ENCODE measurements around the gene SLC39A8. TPM values are rescaled to one million over a fixed set of nuclear protein-coding genes. Genes with fewer than 3 reads are reported as not detected.

The SLC39A8 gene
- polyA plus RNA-seq, 2 of the 4 experiments (the other 2 are of a cell fraction) = 14.1 to 20.4 TPM

DNA sequence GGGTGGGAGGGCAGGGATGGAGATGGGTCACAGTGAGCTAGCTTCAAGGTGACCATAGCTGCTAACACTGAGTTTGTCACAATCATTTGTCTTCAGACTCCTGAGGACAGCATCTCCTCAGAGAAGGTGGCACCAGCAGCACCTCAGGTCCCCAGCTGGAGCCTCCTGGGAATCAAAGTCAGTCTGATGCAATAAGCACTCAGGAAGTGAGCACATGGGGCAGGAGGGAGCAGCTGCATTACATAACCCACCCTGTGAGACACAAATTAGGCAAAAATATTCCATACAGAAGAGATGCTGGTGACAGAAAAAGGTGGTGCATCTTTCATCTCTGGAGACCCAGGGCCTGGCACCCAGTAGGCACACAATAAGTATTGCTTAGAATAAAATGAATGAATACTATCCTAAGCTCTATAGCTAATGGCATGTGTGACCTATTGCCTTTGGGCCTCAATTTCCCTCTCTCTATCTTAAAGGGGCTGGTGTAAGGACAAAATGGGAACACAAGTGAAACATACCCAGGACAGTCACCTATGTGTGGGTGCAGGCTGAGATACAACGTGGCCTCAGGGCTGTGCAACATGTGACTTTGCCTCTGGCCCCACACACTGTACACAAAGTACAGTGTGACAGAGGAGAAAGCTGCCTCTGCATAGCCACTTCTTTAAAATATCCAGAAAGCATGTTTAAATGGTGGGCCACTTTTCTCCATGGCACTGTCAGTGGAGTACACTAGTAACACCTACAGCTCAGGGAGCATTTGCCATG is 37.1 kb downstream of the SLC39A8 start (continued):
- TF ChIP-seq, protein P1, sequence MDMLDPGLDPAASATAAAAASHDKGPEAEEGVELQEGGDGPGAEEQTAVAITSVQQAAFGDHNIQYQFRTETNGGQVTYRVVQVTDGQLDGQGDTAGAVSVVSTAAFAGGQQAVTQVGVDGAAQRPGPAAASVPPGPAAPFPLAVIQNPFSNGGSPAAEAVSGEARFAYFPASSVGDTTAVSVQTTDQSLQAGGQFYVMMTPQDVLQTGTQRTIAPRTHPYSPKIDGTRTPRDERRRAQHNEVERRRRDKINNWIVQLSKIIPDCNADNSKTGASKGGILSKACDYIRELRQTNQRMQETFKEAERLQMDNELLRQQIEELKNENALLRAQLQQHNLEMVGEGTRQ (IDR thresholded peaks at IDR 0.05) = no peak
- TF ChIP-seq E2F6 (IDR thresholded peaks at IDR 0.05; ENCODE audit: borderline replicate concordance, low read depth) (no peak), HOXA7 (CRISPR knock-in tag; IDR thresholded peaks at IDR 0.05) (no peak), HEYL (CRISPR knock-in tag; IDR thresholded peaks at IDR 0.05) (no peak), REST (IDR thresholded peaks at IDR 0.05) (no peak), JUN (IDR thresholded peaks at IDR 0.05) (no peak), MAFK (IDR thresholded peaks at IDR 0.05; ENCODE audit: partially characterized antibody) (no peak)

GRCh38 chr4:102305666-102306065 is 39.6 kb downstream of the SLC39A8 start:
- no peak overlapping the region for H3K4me2 ChIP-seq
- POLR2A ChIA-PET = no interaction called here
- DNase-seq (ENCODE audit: low read depth in 1 of 2, low spot score in 1 of 2) = no peak
- no peak for FAIRE-seq
- H3K9me3 ChIP-seq = no peaks in the 10 kb centered on the region
- H3K4me1 ChIP-seq = 0 out of 3 replicates have a peak, but pooled peaks cover 4% of the 10 kb centered on the region
- no peak for ATAC-seq
- TF ChIP-seq NPAS2 (CRISPR knock-in tag; IDR thresholded peaks at IDR 0.05; ENCODE audit: borderline replicate concordance) (no peak), CBX8 (IDR thresholded peaks at IDR 0.05) (no peak), EP300 (IDR thresholded peaks at IDR 0.05) (no peak)
- TF ChIP-seq, protein P1 (IDR thresholded peaks at IDR 0.05) = no peak
- TF ChIP-seq, protein P2, sequence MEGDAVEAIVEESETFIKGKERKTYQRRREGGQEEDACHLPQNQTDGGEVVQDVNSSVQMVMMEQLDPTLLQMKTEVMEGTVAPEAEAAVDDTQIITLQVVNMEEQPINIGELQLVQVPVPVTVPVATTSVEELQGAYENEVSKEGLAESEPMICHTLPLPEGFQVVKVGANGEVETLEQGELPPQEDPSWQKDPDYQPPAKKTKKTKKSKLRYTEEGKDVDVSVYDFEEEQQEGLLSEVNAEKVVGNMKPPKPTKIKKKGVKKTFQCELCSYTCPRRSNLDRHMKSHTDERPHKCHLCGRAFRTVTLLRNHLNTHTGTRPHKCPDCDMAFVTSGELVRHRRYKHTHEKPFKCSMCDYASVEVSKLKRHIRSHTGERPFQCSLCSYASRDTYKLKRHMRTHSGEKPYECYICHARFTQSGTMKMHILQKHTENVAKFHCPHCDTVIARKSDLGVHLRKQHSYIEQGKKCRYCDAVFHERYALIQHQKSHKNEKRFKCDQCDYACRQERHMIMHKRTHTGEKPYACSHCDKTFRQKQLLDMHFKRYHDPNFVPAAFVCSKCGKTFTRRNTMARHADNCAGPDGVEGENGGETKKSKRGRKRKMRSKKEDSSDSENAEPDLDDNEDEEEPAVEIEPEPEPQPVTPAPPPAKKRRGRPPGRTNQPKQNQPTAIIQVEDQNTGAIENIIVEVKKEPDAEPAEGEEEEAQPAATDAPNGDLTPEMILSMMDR (IDR thresholded peaks at IDR 0.05) = no peak
- no peak overlapping the region for H3K4me3 ChIP-seq
- H3K27ac ChIP-seq = no peak overlapping the region
- 86% methylated on average over 1 of the region's 1 CpG for WGBS (ENCODE audit: missing lambda C conversion rate)
- CTCF ChIA-PET = no interaction called here

DNA sequence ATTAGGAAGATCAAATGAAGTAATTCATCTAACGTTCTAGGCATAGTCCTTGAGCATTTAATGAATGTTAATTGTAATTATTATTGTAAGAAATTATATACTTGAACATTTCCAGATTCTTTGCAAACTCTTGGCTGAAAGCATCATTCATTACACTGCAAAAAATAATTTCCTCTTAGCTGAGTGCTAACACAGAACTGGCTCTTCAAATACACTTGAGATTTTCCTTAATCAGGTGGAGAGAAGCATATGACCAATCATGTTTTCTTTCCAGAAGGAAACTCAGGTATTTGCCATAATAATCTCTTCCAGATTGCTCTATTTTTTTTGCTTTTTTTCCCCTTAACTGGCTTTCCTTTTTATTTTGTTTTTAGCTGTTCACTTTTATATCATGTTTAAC is 42.5 kb downstream of the SLC39A8 start:
- H3K4me3 ChIP-seq = no peak overlapping the region
- FAIRE-seq = no peak
- no peak overlapping the region for H3K27ac ChIP-seq
- DNase-seq (ENCODE audit: low read depth in 1 of 2, low spot score in 1 of 2) = no peak
- TF ChIP-seq FOXS1 (CRISPR knock-in tag; IDR thresholded peaks at IDR 0.05) = no peak
- TF ChIP-seq TP53 (CRISPR knock-in tag; IDR thresholded peaks at IDR 0.05) = no peak
- TF ChIP-seq NPAS2 (CRISPR knock-in tag; IDR thresholded peaks at IDR 0.05; ENCODE audit: borderline replicate concordance) = no peak
- no peak for TF ChIP-seq RARB (CRISPR knock-in tag; IDR thresholded peaks at IDR 0.05)
- TF ChIP-seq, protein P2 (IDR thresholded peaks at IDR 0.05) = no peak
- TF ChIP-seq MAZ (IDR thresholded peaks at IDR 0.05; ENCODE audit: borderline replicate concordance, low read depth, low read length) = no peak
- no peak for TF ChIP-seq HOXB13 (CRISPR knock-in tag; IDR thresholded peaks at IDR 0.05; ENCODE audit: low read depth)
- no peak for TF ChIP-seq HOXA7 (CRISPR knock-in tag; IDR thresholded peaks at IDR 0.05)
- CTCF ChIA-PET = no interaction called here
- WGBS (ENCODE audit: missing lambda C conversion rate) = 52% methylated on average over 1 of the region's 1 CpG
- H3K4me2 ChIP-seq = no peak overlapping the region
- H3K9me3 ChIP-seq = no peaks in the 10 kb centered on the region
- H3K4me1 ChIP-seq = no peaks in the 10 kb centered on the region
- no peak for ATAC-seq
- POLR2A ChIA-PET = no interaction called here
